A673 (cell line): ENCODE data around the gene SF3B5. TPM values are rescaled to one million over a fixed set of nuclear protein-coding genes. Genes with fewer than 3 reads are reported as not detected.
"Not testable (repeated sequence)": the region's sequence is repeated elsewhere in the genome, so short reads cannot be mapped to it uniquely, and the experiment has no call there.

Experiments
- BruUV-seq: library from RNA; stranded (reverse); fragments of 400-500 nt; replicated peaks from 2 replicates; lab custom pipeline; 2021; lab: Mats Ljungman, UMichigan
- CTCF ChIA-PET: fragments of 300-600 bp; sonication (Branson Sonifier 250); formaldehyde crosslinking; loops from one replicate; lab custom pipeline; 2022; ENCODE audit warnings: antibody characterized with exemption; lab: Charles Lee
- POLR2A ChIA-PET: fragments of 300-600 bp; sonication (Branson Sonifier 250); formaldehyde crosslinking; loops from one replicate; lab custom pipeline; 2022; ENCODE audit warnings: antibody characterized with exemption; ENCODE audit not compliant: low non-redundant PET; lab: Charles Lee
- DNase-seq: peaks from one replicate; pipeline ENCODE4 v3.0.0-alpha.2; 2015; ENCODE audit warnings: low spot score
- H3K27ac ChIP-seq: fragments of 200-600 bp; sonication (generic); 2 replicates; pipeline ENCODE4 v1.5.1; 2016; ENCODE audit warnings: mixed run types, low read depth, mild to moderate bottlenecking, mixed read lengths, antibody characterized with exemption, low read length; ENCODE audit not compliant: poor library complexity, severe bottlenecking
- H3K27me3 ChIP-seq: fragments of 200-600 bp; sonication (generic); replicated peaks from 2 replicates; pipeline ENCODE4 v1.6.1; 2017; ENCODE audit warnings: mixed run types, low read depth, mild to moderate bottlenecking, mixed read lengths, antibody characterized with exemption, low read length; ENCODE audit not compliant: insufficient read depth, poor library complexity
- H3K36me3 ChIP-seq: fragments of 200-600 bp; sonication (generic); 2 replicates; pipeline ENCODE4 v1.6.1; 2016; ENCODE audit warnings: mixed run types, mild to moderate bottlenecking, mixed read lengths, antibody characterized with exemption, low read length; ENCODE audit not compliant: insufficient read depth, poor library complexity, severe bottlenecking
- H3K4me1 ChIP-seq: fragments of 200-600 bp; sonication (generic); 2 replicates; pipeline ENCODE4 v1.6.1; 2017; ENCODE audit warnings: mixed run types, mild to moderate bottlenecking, mixed read lengths, antibody characterized with exemption, low read length; ENCODE audit not compliant: insufficient read depth, poor library complexity, severe bottlenecking
- H3K4me3 ChIP-seq: fragments of 200-600 bp; sonication (generic); 2 replicates; pipeline ENCODE4 v1.5.1; 2016; ENCODE audit warnings: low read depth, mixed run types, mild to moderate bottlenecking, mixed read lengths, low read length; ENCODE audit not compliant: poor library complexity, severe bottlenecking
- H3K9me3 ChIP-seq: fragments of 200-600 bp; sonication (generic); 2 replicates; pipeline ENCODE4 v1.6.1; 2016; ENCODE audit warnings: mixed run types, low read depth, mild to moderate bottlenecking, mixed read lengths, antibody characterized with exemption, low read length; ENCODE audit not compliant: poor library complexity, severe bottlenecking
- EZH2 ChIP-seq: fragments of 200-600 bp; sonication (generic); IDR thresholded peaks from 2 replicates; pipeline ENCODE4 v1.6.1; 2017; ENCODE audit warnings: borderline replicate concordance, low read depth, mild to moderate bottlenecking, mixed read lengths, antibody characterized with exemption, low read length; ENCODE audit not compliant: poor library complexity, severe bottlenecking
- intact Hi-C: fragments of 100-400 bp; cut with micrococcal nuclease; formaldehyde crosslinking; loops from one replicate; pipeline ENCODE4 v1.10.0; 2022; ENCODE audit not compliant: unreplicated experiment
- total RNA-seq: library from RNA; stranded (reverse); gene quantifications from 2 replicates; pipeline ENCODE4 v1.2.3, GENCODE V29; 2021
- TF ChIP-seq, protein P1 (sequence below): fragments of 300-800, 200-600 bp; sonication (generic); conservative IDR thresholded peaks from 2 replicates; pipeline ENCODE4 v1.5.1; 2017; ENCODE audit warnings: low read depth, mild to moderate bottlenecking, antibody characterized with exemption, low read length, moderate library complexity, mixed read lengths

Gene SF3B5
- total RNA-seq, 1 experiment from 2014 or later: 135 TPM

DNA sequence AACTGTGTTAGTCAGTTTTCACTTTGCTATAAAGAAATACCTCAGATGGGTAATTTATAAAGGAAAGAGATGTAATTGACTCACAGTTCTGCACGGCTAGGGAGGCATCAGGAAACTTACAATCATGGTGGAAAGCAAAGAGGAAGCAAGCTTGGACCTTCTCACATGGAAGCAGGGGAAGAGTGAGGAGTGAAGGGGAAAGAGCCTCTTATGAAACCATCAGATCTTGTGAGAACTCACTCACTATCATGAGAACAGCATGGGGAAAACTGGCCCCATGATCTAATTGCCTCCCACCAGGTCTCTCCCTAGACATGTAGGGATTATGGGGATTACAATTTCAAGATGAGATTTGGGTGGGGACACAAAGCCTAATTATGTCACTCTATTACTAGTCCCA lies 46.0 kb downstream of the SF3B5 start:
- H3K9me3 ChIP-seq: no peaks in the 10 kb centered on the region
- CTCF ChIA-PET: no interaction called here

DNA sequence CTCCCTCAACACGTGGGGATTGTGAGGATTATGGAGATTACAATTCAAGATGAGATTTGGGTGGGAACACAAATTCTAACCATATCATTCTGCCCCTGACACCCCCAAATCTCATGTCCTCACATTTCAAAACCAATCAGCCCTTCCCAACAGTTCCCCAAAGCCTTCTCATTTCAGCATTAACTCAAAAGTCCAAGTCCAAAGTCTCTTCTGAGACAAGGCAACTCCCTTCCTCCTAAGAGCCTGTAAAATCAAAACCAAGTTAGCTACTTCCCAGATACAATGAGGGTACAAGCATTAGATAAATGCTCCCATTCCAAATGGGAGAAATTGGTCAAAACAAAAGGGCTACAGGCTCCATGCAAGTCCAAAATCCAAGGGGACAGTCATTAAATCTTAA lies 47.7 kb downstream of the SF3B5 start:
- no peak overlapping the region for H3K4me3 ChIP-seq
- H3K36me3 ChIP-seq: no peaks in the 10 kb centered on the region
- H3K9me3 ChIP-seq: no peaks in the 10 kb centered on the region
- H3K4me1 ChIP-seq: no peaks in the 10 kb centered on the region
- BruUV-seq: no TSS peak
- H3K27me3 ChIP-seq: no peaks in the 10 kb centered on the region
- intact Hi-C loops: no loop called here
- no peak for DNase-seq
- no peak overlapping the region for H3K27ac ChIP-seq
- ChIA-PET CTCF (no interaction called here), POLR2A (no interaction called here)
- TF ChIP-seq EZH2: no peak
- TF ChIP-seq, protein P1, sequence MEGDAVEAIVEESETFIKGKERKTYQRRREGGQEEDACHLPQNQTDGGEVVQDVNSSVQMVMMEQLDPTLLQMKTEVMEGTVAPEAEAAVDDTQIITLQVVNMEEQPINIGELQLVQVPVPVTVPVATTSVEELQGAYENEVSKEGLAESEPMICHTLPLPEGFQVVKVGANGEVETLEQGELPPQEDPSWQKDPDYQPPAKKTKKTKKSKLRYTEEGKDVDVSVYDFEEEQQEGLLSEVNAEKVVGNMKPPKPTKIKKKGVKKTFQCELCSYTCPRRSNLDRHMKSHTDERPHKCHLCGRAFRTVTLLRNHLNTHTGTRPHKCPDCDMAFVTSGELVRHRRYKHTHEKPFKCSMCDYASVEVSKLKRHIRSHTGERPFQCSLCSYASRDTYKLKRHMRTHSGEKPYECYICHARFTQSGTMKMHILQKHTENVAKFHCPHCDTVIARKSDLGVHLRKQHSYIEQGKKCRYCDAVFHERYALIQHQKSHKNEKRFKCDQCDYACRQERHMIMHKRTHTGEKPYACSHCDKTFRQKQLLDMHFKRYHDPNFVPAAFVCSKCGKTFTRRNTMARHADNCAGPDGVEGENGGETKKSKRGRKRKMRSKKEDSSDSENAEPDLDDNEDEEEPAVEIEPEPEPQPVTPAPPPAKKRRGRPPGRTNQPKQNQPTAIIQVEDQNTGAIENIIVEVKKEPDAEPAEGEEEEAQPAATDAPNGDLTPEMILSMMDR: no peak

More for the DNA sequence above, 46.0 kb downstream of the SF3B5 start:
- no peak for DNase-seq
- TF ChIP-seq EZH2: no peak
- TF ChIP-seq, protein P1: no peak
- Histone ChIP-seq H3K4me3 (no peak overlapping the region), H3K4me1 (no peaks in the 10 kb centered on the region), H3K36me3 (no peaks in the 10 kb centered on the region), H3K27me3 (no peaks in the 10 kb centered on the region), H3K27ac (no peak overlapping the region)
- intact Hi-C loops: no loop called here
- POLR2A ChIA-PET: no interaction called here
- no TSS peak for BruUV-seq

DNA sequence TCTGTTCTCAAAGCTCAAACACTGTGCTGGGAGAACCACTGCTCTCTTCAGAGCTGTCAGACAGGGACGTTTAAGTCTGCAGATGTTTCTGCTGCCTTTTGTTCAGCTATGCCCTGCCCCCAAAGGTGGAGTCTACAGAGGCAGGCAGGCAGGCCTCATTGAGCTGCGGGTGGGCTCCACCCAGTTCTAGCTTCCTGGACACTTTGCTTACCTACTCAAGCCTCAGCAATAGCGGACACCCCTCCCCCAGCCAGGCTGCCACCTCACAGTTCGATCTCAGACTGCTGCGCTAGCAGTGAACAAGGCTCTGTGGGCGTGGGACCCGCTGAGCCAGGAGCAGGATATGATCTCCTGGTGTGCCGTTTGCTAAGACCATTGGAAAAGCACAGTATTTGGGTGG lies 48.7 kb downstream of the SF3B5 start:
- H3K27me3 ChIP-seq, H3K4me3 ChIP-seq, H3K9me3 ChIP-seq, CTCF ChIA-PET, POLR2A ChIA-PET, BruUV-seq, intact Hi-C loops, H3K36me3 ChIP-seq, DNase-seq, H3K4me1 ChIP-seq, H3K27ac ChIP-seq: not testable (repeated sequence)

DNA sequence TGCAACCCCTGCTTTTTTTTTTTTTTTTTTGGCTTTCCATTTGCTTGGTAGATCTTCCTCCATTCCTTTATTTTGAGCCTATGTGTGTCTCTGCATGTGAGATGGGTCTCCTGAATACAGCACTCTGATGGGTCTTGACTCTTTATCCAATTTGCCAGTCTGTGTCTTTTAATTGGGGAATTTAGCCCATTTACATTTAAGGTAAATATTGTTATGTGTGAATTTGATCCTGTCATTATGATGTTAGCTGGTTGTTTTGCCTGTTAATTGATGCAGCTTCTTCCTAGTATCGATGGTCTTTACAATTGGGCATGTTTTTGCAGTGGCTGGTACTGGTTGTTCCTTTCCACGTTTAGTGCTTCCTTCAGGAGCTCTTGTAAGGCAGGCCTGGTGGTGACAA lies 50.4 kb downstream of the SF3B5 start:
- CTCF ChIA-PET, H3K27me3 ChIP-seq, H3K36me3 ChIP-seq, H3K4me3 ChIP-seq, intact Hi-C loops, BruUV-seq, H3K9me3 ChIP-seq, H3K4me1 ChIP-seq, POLR2A ChIA-PET, DNase-seq, H3K27ac ChIP-seq: not testable (repeated sequence)

Other genes with a start within 250 kb of the SF3B5 start
- gene ZC2HC1B, start 231.1 kb downstream of the SF3B5 start, total RNA-seq: not detected in 2 replicates
- gene PLAGL1, start 87.3 kb downstream of the SF3B5 start, total RNA-seq: 0.77 and 1.3 TPM in 2 replicates
- gene STX11, start 54.9 kb upstream of the SF3B5 start, total RNA-seq: 0.20 and 0.30 TPM in 2 replicates
- 75.2 and 82.8 TPM in 2 replicates for gene UTRN, start 189.8 kb upstream of the SF3B5 start, total RNA-seq